HG02885 (cell line): Measurements from ENCODE around the gene IFITM5.
"Not testable (repeated sequence)": the region's sequence is repeated elsewhere in the genome, so short reads cannot be mapped to it uniquely, and the experiment has no call there.

Experiments
- ATAC-seq: cut with Tn5 transposase; IDR thresholded peaks from one replicate; pipeline ENCODE4 v1.9.1; 2021; ENCODE audit warnings: mild to moderate bottlenecking; ENCODE audit not compliant: unreplicated experiment, poor library complexity

IFITM5 gene

GRCh38 chr11:286977-287820 is 12.1 kb downstream of the IFITM5 start:
- not testable (repeated sequence) for ATAC-seq

GRCh38 chr11:285894-286220 is 13.5 kb downstream of the IFITM5 start:
- ATAC-seq: no peak

- no peak for ATAC-seq
Measured at GRCh38 chr11:285021-285893, 14.1 kb downstream of the IFITM5 start.

GRCh38 chr11:284105-285020 is 15.0 kb downstream of the IFITM5 start:
- ATAC-seq: no peak

GRCh38 chr11:283405-284104 is 15.8 kb downstream of the IFITM5 start:
- ATAC-seq: no peak

- no peak for ATAC-seq
Measured at GRCh38 chr11:282630-283360, 16.5 kb downstream of the IFITM5 start.

GRCh38 chr11:282171-282570 is 17.2 kb downstream of the IFITM5 start:
- ATAC-seq: no peak

GRCh38 chr11:281486-282161 is 17.7 kb downstream of the IFITM5 start:
- no peak for ATAC-seq

GRCh38 chr11:280706-281485 is 18.4 kb downstream of the IFITM5 start:
- ATAC-seq: no peak

GRCh38 chr11:279966-280705 is 19.2 kb downstream of the IFITM5 start:
- ATAC-seq: no peak

- ATAC-seq: no peak
Measured at GRCh38 chr11:279040-279965, 20.0 kb downstream of the IFITM5 start.

GRCh38 chr11:278001-278951 is 21.1 kb downstream of the IFITM5 start, which contains the start of gene NLRP6:
Gene NLRP6 (plus strand): TSS chr11:278407. CDS start chr11:278570, 163 bp downstream.
- ATAC-seq: no peak

GRCh38 chr11:276219-276618 is 23.1 kb downstream of the IFITM5 start:
- ATAC-seq: no peak

GRCh38 chr11:272931-273198 is 26.5 kb downstream of the IFITM5 start:
- ATAC-seq: no peak

- no peak for ATAC-seq
Measured at GRCh38 chr11:272195-272930, 27.0 kb downstream of the IFITM5 start.
